ENCODE results near the gene PPIL1. TPM values are rescaled to one million over a fixed set of nuclear protein-coding genes. Genes with fewer than 3 reads are reported as not detected.

Gene PPIL1
- total RNA-seq, 1 donor from 2014 or later: 25.6 TPM

DNA sequence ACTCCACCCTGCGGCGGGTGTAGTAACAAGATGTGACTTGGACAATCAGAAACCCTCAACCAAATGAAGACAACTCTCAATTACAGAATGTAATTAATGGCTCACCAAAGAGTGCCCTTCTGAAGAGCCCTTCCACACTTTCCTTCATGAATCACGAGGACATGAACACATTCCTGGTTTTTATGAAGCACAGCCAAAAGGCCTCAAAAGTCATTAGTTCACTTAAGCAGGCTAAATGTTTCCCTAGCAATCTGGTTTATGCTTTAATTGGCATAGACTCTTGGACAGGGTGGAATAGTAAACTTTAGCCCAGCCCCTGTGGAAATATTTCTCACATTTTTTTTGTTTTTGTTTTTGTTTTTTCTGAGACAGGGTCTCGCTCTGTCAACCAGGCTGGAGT is 55.8 kb downstream of the PPIL1 start:
- TF ChIP-seq, protein P1, sequence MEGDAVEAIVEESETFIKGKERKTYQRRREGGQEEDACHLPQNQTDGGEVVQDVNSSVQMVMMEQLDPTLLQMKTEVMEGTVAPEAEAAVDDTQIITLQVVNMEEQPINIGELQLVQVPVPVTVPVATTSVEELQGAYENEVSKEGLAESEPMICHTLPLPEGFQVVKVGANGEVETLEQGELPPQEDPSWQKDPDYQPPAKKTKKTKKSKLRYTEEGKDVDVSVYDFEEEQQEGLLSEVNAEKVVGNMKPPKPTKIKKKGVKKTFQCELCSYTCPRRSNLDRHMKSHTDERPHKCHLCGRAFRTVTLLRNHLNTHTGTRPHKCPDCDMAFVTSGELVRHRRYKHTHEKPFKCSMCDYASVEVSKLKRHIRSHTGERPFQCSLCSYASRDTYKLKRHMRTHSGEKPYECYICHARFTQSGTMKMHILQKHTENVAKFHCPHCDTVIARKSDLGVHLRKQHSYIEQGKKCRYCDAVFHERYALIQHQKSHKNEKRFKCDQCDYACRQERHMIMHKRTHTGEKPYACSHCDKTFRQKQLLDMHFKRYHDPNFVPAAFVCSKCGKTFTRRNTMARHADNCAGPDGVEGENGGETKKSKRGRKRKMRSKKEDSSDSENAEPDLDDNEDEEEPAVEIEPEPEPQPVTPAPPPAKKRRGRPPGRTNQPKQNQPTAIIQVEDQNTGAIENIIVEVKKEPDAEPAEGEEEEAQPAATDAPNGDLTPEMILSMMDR (IDR thresholded peaks at IDR 0.05): no peak
- Mint-ChIP-seq H3K4me1 (ENCODE audit: low read depth) (peaks cover 9% of the 10 kb centered on the region), H3K4me3 (ENCODE audit: unreplicated experiment) (no peak overlapping the region), H3K36me3 (ENCODE audit: low read depth) (no peaks in the 10 kb centered on the region), H3K27me3 (ENCODE audit: low read depth) (no peaks in the 10 kb centered on the region), H3K27ac (ENCODE audit: unreplicated experiment) (no peak overlapping the region), H3K9me3 (ENCODE audit: low read depth) (no peaks in the 10 kb centered on the region)
- no peak for DNase-seq (ENCODE audit: low spot score)

DNA sequence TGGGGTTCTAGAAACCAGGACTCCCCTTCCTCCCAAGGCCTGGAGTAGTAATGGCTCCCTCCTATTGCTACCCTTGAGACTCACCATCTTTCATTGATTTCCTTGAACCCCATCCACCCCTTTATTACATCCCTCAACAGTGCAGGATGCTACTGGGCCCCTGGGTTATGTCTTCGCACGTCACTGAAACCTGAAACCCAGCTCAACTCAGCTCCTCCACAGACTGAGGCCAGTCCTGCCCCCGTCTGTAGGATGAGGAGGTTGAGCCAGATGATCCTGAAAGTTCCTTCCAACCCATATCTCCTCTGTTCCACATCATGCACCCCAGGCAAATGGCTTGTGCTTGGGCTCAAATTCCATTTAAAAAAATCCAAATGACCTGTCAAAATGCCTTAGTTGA is 56.8 kb downstream of the PPIL1 start:
- H3K27me3 Mint-ChIP-seq (ENCODE audit: low read depth): no peaks in the 10 kb centered on the region
- H3K4me1 Mint-ChIP-seq (ENCODE audit: low read depth): peaks cover 9% of the 10 kb centered on the region
- TF ChIP-seq, protein P1 (IDR thresholded peaks at IDR 0.05): no peak
- no peak overlapping the region for H3K27ac Mint-ChIP-seq (ENCODE audit: unreplicated experiment)
- DNase-seq (ENCODE audit: low spot score): no peak
- no peaks in the 10 kb centered on the region for H3K36me3 Mint-ChIP-seq (ENCODE audit: low read depth)
- H3K4me3 Mint-ChIP-seq (ENCODE audit: unreplicated experiment): no peak overlapping the region
- no peaks in the 10 kb centered on the region for H3K9me3 Mint-ChIP-seq (ENCODE audit: low read depth)

DNA sequence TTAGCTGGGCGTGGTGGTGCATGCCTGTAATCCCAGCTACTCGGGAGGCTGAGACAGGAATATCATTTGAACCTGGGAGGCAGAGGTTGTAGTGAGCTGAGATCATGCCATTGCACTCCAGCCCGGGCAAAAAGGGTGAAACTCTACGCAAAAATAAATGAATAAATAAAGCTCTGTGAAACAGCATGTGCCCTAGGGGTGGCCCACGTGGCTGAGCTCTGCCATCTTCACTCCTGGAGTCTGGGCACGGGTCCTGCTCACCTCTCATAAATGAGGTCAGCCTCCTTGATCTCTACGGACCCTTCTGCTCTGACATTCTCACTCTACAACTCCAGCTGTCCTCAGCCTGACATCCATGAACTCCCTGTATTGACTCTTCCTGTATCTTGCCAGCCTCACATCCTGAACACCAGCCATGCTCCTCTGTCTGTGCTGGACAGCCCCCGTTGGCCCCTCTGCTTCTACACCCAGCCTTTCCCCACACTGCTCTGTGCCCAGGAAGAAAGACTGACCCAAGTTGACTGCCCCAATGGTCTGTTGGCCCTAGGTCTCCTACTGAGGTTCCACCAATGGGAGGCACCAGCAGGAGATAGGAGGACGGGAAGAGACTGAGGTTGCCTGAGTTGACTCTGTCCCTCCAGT is 57.3 kb downstream of the PPIL1 start:
- no peak for DNase-seq (ENCODE audit: low spot score)

DNA sequence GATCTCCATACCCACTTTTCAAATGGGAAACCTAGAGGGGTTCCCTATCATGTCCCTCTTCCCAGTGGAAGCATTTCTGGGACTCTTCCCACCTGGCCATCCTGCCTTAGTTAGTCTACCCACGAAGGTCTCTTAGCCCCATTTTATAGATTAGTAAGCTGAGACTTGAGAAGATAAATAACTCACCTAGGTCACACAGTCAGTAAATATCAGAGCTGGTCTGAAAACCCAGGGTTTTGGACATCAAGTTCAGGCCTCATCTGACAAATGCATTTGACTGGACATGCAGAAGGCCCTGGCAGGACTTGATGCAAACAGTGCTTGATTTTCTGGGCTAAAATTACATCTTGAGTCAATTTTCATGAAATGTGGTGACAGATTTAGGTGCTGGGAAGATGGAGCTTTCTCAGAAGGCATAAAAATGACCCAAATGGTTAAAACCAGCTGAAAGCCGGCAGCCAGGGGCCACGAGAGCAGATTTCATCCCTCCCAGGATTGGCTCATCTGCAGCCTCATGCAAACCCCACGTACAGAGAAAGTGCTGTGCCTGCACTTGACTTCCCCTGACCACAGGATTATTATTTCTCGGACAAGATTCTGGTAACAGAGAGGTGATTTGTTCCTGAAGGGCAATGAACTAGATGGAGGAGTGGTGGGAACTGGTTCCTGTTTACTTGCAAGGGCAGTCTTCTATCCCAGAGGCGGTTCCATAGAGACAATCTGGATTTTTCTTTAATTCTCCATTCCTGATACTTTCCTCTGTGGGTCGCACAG is 58.5 kb downstream of the PPIL1 start:
- H3K4me1 Mint-ChIP-seq (ENCODE audit: low read depth): peaks cover 7% of the 10 kb centered on the region
- no peak overlapping the region for H3K27ac Mint-ChIP-seq (ENCODE audit: unreplicated experiment)
- TF ChIP-seq, protein P1 (IDR thresholded peaks at IDR 0.05): no peak
- H3K9me3 Mint-ChIP-seq (ENCODE audit: low read depth): no peaks in the 10 kb centered on the region
- no peaks in the 10 kb centered on the region for H3K27me3 Mint-ChIP-seq (ENCODE audit: low read depth)
- H3K4me3 Mint-ChIP-seq (ENCODE audit: unreplicated experiment): no peak overlapping the region
- DNase-seq (ENCODE audit: low spot score): no peak
- no peaks in the 10 kb centered on the region for H3K36me3 Mint-ChIP-seq (ENCODE audit: low read depth)

More for the DNA sequence above, 57.3 kb downstream of the PPIL1 start:
- no peaks in the 10 kb centered on the region for H3K27me3 Mint-ChIP-seq (ENCODE audit: low read depth)
- no peak overlapping the region for H3K27ac Mint-ChIP-seq (ENCODE audit: unreplicated experiment)
- TF ChIP-seq, protein P1 (IDR thresholded peaks at IDR 0.05): no peak
- H3K36me3 Mint-ChIP-seq (ENCODE audit: low read depth): no peaks in the 10 kb centered on the region
- H3K4me3 Mint-ChIP-seq (ENCODE audit: unreplicated experiment): no peak overlapping the region
- peaks cover 9% of the 10 kb centered on the region for H3K4me1 Mint-ChIP-seq (ENCODE audit: low read depth)
- H3K9me3 Mint-ChIP-seq (ENCODE audit: low read depth): no peaks in the 10 kb centered on the region

DNA sequence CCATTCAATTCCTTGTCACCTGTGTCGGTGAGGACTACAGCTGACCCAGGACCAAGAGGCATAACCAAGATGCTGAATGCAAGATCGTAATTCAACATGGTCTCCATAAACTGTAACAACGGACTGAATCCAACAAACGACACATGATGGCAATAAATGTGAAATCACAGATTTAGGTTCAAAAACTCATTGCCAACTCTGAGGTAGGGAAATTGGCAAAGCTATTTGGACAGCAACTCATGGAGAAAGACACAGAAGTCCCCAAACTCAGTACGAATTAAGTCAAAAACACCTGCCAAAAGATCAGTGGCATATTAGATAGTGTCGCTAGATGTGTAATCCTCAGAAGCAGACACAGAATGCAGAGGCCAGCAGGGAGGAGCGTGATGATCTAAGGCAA is 60.4 kb downstream of the PPIL1 start:
- H3K4me3 Mint-ChIP-seq (ENCODE audit: unreplicated experiment): no peak overlapping the region
- no peaks in the 10 kb centered on the region for H3K36me3 Mint-ChIP-seq (ENCODE audit: low read depth)
- H3K4me1 Mint-ChIP-seq (ENCODE audit: low read depth): no peaks in the 10 kb centered on the region
- TF ChIP-seq, protein P1 (IDR thresholded peaks at IDR 0.05): no peak
- no peaks in the 10 kb centered on the region for H3K9me3 Mint-ChIP-seq (ENCODE audit: low read depth)
- no peak overlapping the region for H3K27ac Mint-ChIP-seq (ENCODE audit: unreplicated experiment)
- no peak for DNase-seq (ENCODE audit: low spot score)
- H3K27me3 Mint-ChIP-seq (ENCODE audit: low read depth): no peaks in the 10 kb centered on the region
